Stimulated activated CD8-positive, alpha-beta memory T cell treated with anti-CD3 and anti-CD28 coated beads, Interleukin-7, amount 100 ng/mL, for 4 hours (primary cell): ENCODE measurements around the gene PDE8A.

ENCODE experiments used
- DNase-seq, 2 donors: peaks; one replicate each; pipeline ENCODE4 v3.0.0-alpha.2; 2020; ENCODE audit warnings: low read depth in 2 of 2

PDE8A gene

GRCh38 chr15:84981711-84982300 is at the start of gene PDE8A:
PDE8A (plus strand) TSS chr15:84981856; CDS start chr15:84982163, 307 bp downstream.
- DNase-seq: peak; percentile 17 to 53

- no peak for DNase-seq
These were observed 46.5 kb upstream of the PDE8A start for GRCh38 chr15:84934942-84935729.

- no peak for DNase-seq
These were observed 44.5 kb upstream of the PDE8A start for GRCh38 chr15:84937144-84937543.

GRCh38 chr15:84938726-84939125 is 42.9 kb upstream of the PDE8A start:
- no peak for DNase-seq

GRCh38 chr15:84940399-84940798 is 41.3 kb upstream of the PDE8A start:
- DNase-seq: no peak

- DNase-seq: no peak
These were observed 39.2 kb upstream of the PDE8A start for GRCh38 chr15:84942456-84942855.

- no peak for DNase-seq
These were observed 37.3 kb upstream of the PDE8A start for GRCh38 chr15:84944311-84944710.

GRCh38 chr15:84944861-84945260 is 36.8 kb upstream of the PDE8A start:
- DNase-seq: no peak

- no peak for DNase-seq
These were observed 34.7 kb upstream of the PDE8A start for GRCh38 chr15:84946772-84947489.

- no peak for DNase-seq
These were observed 33.5 kb upstream of the PDE8A start for GRCh38 chr15:84947947-84948830.

GRCh38 chr15:84949043-84949442 is 32.6 kb upstream of the PDE8A start:
- DNase-seq: no peak

GRCh38 chr15:84949845-84950569 is 31.6 kb upstream of the PDE8A start:
- no peak for DNase-seq

- DNase-seq: no peak
These were observed 31.0 kb upstream of the PDE8A start for GRCh38 chr15:84950570-84951111.

GRCh38 chr15:84951736-84952135 is 29.9 kb upstream of the PDE8A start:
- no peak for DNase-seq

GRCh38 chr15:84953136-84953535 is 28.5 kb upstream of the PDE8A start:
- no peak for DNase-seq

GRCh38 chr15:84953726-84954125 is 27.9 kb upstream of the PDE8A start:
- DNase-seq: no peak

- peak in 1 of 2 donors; percentile 12 for DNase-seq
These were observed 26.4 kb upstream of the PDE8A start for GRCh38 chr15:84955089-84955848.

GRCh38 chr15:84956199-84956598 is 25.5 kb upstream of the PDE8A start:
- DNase-seq: no peak

GRCh38 chr15:84960391-84961113 is 21.1 kb upstream of the PDE8A start:
- no peak for DNase-seq
